NCI-H1048 (cell line): Measurements from ENCODE around the gene KDM4B.

ENCODE experiments used
- DNase-seq: peaks from one replicate; lab custom pipeline; 2025; lab: John Stamatoyannopoulos, UW

Gene KDM4B

DNA sequence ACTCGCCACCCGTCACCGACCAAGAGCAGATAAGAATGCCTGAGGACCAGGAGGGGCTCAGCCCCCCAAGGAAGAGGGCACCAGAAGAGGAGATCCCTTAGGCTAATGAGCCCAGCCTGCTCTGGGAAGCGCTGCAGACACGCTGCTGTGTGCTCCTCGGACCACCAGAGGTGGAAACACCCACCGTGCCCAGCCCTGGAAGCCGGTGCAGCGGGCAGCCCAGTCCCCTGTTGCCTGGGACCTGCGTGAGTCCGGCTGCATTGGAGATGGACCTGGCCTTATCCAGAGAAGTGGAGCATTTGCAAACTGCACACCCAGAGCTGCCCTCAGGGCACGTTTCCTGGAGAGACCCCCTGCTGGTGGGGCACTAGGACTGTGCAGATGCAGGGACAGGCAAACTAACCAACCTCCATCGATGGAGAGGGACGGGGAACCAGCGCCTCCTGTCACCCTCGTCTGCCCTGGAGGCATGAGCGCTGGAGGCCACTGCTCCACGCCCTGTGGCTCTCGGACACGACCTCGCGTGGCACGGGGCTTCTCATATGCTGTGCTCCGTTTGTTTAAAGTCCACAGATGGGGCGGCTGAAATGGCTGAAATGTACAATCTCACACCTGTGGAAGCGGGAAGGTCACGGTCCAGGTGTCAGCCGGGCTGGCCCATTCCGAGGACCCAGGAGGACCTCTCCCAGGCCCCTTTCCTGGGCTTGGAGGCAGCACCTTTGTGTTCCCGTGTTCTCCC is 153.9 kb downstream of the KDM4B start:
- DNase-seq, result no peak

DNA sequence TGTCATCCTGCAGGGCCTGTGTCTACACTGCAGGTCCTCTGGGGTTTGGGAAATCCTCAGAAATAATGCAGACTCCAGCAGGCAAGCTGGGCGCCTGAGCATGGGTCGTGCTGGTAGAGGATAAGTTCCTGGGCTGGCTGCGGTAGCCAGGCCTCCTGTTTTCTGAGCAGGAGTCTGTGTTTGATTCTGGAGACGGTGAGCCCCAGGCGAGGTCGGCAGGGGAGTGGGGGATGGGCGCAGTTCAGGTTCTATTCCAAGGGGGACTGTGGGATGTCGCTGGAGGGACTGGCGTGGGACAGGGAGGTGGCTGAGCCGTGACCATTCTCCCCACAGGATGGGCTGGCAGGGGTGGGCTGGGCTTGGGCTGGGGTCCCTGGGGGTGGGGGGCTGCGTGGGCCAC is 154.7 kb downstream of the KDM4B start:
- DNase-seq, result no peak

DNA sequence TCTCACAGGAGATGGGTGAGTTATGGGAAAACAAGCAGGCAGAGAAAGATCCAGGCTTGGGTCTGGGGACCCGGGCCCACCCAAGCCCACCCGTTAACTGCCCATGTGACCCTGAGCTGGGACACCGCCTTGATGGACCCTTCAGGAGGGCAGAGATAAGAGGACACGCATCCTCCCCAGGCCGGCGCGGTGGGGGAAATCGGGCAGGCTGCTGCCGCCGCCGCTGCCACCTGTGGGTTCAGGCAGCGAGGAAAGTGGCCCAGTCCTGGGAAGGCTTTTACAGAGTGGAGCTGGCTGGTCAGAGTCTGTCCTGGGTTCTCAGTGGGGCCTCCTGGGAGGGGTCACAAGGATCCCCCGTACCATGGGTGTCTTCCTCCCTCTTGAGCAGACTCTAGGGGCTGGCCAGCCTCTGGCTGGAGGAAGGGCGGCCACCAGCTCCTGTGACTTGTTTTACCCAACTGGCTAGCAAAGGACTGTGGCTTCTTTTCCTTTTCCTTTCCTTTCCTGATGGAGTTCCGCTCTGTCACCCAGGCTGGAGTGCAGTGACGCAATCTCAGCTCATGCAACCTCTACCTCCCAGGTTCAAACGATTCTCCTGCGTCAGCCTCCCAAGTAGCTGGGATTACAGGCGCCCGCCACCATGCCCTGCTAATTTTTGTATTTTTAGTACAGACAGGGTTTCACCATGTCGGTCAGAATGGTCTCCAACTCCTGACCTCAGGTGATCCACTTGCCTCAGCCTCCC is 155.4 kb downstream of the KDM4B start:
- DNase-seq, result no peak

DNA sequence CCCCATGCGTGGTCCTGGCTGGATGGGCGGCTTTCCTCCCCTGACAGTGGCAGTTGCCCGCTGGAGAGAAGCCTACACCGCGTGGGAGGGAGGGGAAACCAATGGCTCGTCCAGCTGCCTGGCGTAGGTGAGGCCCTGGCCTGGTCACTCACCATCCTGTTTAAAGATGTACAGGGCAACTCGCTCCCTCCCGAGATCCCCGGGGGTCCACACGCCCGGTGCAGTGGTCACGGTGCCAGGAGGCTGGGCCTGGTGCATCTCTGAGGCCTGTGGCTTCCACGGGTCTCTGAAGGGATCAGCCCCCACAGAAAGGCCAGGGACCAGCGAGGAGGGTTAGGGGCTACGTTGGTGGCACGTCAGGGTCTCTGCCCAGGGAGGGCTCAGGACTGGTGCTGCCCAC is 156.5 kb downstream of the KDM4B start:
- no peak for DNase-seq

DNA sequence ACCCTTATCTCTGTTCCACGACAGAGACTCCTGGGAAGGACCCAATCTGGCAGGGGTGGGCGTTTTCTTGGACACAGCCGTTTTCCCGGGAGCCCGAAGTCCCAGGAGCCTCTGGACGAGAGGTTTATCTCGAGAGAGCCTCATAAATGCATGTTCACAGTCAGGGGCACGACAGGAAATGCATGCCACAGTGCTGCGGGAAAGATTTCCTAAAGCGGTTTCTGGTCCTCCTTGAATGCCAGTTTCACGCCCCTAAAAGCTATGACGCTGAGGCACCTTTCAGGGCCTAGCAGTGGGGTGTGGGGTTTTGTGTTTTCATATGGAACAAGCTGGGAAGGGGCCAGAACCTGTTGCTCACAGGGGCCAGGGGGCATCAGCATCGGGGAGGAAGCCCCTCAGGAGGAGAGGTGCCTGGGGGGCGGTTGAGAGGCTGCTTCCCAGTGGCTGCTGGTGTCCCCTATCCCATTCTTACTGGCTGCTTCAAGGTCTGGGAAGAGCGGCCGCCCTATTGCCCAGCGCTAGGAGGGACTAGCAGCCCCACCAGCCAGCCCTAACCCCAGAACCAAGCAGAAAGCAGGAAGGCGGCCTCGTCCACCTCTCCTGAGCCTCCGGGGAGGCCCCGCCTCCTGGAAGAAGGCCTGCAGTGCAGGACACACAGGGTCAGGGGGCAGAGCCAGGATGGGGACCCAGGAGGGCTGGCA is 157.0 kb downstream of the KDM4B start:
- no peak for DNase-seq

DNA sequence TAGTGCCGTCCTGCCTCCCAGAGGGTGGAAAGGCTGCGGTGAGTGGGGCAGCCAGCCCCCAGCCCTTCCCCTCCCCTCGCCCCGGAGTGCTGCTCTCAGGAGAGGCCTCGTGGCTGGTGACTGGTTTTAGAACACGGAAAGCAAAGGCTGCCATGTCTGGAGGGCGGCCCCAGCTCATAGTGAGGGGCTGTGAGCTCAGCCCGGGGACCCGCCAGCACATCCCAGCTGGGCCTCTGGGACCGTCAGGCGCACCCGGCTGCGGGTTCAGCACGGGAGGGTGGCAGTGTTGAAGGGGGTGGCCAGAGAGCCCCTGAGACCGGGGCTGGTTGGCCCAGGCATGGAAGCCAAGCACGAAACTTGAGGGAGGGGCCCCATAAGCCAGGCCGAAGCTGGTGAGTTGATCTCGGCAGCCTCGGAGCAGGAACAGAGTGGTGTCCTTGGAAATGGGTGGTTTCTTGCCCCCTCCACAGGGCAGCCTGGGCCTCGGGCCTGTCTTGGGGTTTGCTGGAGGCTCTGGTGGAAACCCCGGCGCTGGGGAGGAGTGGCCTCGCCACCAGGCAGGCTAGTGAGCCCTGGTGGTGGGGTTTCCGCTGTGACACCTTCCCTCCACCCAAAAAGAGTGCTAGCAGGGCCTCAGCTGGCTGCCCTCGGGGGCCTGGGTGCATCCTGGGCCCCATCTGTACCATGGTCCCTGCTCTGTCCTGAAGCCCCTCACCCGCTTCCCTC is 157.7 kb downstream of the KDM4B start:
- DNase-seq, result no peak

DNA sequence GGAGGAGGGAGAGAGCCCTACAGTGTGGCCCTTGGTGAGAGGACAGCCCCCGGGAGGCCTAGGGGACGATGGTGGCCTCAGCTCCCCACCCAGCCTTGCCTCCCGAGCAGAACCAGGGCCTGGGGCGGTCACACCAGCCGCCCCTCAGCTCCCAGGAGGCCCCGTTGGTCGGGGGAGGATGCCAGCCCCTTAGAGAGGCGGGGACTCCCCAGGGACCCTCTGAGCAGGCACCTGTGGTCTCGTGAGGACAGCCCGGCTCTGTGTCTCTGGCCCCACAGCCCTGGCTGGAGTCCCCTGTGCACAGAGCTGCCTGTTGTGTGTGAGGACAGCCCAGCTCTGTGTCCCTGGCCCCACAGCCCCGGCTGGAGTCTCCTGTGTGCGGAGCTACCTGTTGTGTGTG is 158.8 kb downstream of the KDM4B start:
- DNase-seq, result no peak

DNA sequence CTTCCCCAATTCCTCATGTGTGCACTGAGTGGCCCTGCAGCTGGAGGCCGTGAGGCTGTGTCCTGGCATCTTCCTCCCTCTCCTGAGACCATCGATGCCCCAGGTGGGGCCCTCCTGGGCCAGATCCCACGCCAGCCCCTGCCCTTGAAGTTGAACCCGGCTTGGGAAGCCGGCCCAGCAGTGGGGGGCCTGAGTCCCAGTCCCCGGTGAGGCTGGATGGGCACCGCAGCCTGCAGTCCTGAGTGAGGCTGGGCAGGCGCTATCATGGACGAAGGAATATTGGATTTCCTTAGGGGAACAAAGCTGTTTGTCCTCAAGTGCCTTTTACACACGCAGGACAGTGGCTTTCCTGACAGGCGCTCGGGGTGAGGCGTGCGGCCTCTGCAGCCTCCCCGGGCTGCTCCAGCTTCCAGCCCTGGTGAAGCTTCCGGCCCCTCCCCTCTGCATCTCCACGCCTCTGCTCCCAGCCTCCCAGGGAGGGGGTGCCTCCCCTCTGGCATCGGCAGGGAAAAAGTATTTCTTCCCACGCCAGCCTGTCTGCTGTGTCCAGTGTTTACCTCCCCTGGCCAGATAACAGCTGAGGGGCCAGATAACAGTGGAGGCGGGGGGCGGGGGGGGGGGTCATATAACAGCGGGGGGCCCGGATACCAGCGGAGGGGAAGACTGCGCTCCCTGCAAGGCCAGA is 159.5 kb downstream of the KDM4B start:
- DNase-seq, result no peak

DNA sequence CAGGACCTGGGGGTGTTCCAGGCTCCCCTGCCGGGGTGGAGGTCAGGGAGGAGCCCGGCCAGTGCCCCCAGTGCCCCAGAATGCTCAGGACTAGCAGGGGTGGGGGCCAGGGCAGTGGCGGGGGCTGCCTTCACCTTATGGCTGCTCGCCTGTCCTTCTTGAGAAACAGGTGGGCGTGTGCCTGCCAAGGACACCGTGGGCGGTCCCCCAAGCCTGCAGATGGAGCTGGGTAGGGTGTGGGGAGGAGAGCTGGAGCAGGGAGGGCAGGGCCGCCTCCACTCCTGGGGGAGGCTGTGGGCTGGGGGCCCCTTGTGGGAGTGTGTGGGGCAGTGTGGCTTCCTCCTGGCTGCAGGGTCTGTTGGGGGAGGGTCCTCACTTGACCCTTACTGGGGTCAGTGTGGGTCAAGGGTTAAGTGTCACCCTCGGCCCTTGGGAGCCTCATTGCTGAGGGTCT is 160.1 kb downstream of the KDM4B start:
- no peak for DNase-seq

DNA sequence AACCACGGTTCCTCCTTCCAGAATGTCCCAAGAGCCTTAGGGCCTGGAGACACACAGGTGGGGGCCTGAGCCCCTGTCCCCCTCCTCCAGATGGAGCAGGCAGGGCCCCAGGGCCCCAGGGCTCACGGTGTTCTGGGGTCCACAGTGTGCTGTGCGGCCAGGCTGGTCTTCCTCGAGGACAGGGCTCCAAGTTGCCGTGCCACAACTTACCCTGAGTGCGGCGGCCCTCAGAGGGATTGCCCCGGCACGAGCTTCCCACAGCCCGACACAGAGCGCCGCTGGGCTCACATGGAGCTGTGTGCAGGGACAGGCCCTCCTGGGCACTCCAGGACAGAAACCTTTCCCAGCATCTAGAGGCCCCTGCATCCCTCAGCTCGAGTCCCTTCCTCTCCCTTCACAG is 160.8 kb downstream of the KDM4B start:
- DNase-seq, result no peak

DNA sequence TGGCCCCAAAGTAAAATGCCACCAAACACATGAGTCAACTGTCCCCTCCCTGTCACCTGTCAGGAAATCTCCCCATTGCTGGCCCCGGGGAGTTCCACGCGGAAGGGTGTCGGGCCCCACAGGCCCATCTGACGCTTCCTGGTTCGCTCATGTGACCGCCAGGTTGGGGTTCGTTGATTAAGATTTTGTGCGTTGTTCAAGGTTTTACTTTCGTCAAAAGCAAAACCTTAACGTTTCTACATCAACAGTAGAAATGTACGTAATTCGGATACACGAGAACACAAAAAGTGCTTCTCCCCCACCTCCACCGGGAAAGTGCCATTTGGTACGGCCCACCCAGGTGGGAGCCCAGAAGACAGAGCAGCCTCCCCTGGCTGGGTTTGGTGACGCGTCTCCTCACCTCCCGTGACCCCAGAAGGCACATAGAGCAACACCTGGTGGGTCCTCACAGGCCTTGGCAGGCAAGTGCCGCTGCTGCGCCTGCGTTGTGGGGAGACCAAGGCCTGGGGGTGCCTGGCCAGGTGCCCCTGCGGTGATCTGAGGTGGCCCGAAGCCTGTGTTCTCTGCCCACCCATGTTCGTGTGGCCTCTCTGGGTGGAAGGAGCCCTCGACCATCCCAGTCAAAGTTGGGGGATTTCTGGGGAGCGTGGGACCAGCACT is 161.6 kb downstream of the KDM4B start:
- DNase-seq, result no peak

DNA sequence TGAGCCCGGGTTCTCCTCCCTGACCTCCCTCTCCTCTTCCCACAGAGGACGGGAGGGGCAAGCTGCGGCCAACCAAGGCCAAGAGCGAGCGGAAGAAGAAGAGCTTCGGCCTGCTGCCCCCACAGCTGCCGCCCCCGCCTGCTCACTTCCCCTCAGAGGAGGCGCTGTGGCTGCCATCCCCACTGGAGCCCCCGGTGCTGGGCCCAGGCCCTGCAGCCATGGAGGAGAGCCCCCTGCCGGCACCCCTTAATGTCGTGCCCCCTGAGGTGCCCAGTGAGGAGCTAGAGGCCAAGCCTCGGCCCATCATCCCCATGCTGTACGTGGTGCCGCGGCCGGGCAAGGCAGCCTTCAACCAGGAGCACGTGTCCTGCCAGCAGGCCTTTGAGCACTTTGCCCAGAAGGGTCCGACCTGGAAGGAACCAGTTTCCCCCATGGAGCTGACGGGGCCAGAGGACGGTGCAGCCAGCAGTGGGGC is 162.2 kb downstream of the KDM4B start:
- DNase-seq, result no peak

DNA sequence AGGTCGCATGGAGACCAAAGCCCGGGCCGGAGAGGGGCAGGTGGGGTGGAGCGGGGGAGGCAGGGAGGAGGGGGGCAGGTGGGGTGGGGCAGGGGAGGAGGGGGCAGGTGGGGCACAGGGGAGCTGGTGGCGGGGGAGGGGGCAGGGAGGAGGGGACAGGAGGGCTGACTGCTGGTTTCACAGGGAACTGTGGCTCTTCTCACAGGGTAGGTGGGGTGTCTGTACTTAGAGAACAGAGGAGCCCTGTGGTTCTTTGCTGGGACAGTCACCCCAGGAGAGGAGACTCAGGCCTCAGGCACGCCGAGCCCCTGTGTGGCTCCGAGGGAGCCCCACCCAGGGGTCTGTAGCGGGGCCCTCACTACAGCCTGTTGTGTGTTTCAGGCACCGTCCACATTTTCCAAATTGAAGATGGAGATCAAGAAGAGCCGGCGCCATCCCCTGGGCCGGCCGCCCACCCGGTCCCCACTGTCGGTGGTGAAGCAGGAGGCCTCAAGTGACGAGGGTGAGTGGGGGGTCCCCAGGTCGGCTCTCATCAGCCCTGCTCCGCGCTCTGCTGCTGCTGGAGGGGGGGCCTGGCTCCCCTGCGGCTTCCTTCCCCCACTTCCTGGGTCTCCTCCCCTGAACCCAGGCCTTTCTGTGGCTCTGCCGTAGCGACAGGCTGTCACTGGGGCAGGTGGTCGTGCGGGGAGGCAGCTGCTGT is 162.7 kb downstream of the KDM4B start:
- DNase-seq, result no peak

DNA sequence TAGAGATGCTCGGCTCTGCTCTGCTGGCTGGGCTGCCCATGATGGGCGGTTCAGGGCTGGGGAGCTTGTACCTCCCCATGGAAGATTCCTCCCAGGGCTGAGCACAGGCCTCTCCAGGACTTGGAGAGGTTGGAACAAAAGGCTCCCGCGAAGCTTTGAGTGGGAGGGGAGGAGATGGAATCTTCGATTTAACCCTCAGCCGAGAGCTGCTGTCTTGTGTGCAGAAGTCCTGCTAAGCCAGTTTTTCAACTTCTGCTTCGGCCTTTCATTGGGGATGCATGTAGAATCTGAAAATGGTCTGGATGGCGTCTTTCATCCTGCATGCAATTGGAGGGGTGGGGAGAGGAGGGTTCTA is 163.3 kb downstream of the KDM4B start:
- no peak for DNase-seq

DNA sequence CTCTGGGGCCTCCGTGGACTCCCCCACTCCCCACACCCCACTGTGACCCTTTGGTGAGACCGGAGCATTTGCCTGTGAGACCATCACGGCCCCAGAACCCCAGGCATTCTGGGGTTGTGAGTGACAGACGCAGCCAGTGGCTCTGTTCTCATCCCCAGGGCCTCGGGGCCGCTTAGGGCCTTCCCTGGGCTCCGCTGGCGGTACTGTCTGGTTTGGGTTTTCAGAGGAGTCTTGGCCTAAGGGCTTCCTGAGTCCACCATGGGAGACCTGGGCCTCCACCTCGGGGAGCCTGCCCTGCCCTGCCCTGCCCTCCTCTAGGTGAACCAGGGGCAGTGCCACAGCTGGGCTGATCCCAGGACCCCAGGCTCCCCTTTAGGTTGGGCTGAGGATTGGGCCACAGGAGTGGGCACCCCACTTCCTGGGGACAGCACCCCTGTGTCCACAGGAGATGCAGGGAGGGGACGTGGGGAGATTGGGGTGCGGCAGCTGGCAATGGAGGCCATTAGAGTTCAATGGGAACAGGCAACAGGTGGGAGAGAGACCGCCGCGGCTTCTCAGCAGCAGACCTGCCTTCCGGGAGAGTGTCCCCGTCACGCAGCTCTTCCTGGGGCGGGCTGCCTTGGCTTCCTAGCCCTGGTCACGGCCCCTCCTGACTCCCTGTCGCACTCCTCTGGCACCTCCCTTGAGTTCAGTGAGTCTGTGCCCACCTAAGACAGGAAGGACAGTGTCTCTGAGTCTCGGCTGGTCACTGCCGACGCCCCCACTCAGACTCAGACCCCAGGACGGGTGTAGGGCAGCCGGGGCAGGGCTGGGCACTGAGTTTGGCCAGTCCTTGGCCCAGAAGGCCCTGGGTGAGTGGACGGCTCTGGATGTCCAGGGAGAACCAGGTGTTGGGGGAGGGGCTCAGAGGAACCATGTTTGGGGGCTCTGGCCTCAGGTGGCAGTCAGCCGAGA is 164.1 kb downstream of the KDM4B start:
- no peak for DNase-seq

DNA sequence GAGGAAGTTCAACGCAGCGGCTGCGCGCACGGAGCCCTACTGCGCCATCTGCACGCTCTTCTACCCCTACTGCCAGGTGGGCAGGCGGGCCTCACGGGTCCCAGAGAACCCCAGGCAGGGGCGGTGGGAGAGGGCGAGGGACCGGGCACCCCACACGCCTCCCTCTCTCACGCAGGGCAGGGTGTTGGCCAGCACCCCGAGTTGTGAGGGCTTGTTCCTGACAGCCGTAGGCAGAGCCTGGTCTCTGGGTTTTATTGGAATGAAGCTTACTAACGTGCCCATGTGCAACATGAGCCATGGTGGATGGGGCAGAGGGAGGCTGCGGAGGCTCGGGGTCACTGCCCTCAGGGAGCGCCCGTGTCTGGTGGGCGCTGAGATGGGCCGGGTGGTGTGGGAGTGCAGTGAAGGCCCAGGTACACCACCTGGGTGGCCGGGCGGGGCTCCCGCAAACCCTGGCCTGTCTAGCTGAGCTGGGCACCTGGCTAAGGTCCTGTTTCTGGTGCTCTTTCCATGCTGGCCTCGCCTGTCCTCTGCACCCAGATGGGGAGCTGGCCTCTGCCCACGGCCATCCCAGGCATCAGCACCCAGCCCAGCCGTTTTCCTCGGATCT is 165.2 kb downstream of the KDM4B start:
- DNase-seq, result no peak

DNA sequence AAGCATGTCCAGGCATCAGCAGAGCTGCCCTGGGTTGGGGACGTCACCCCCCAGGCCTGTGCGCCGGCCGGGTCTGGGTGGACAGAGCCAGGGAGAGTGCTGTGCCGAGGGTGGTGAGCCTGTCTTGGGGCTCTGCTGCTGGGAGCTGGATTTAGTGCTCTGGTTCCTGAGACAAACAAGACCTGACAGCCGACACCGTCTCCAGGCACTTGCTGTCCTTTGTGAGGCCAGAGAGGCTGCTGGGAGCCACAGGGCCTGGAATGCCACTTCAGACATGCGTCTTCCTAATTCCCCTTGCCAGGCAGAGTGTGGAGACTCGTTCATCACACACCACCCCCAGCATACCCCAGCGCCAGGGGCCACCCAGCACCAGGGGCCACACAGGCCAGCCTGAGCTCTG is 165.8 kb downstream of the KDM4B start:
- no peak for DNase-seq

DNA sequence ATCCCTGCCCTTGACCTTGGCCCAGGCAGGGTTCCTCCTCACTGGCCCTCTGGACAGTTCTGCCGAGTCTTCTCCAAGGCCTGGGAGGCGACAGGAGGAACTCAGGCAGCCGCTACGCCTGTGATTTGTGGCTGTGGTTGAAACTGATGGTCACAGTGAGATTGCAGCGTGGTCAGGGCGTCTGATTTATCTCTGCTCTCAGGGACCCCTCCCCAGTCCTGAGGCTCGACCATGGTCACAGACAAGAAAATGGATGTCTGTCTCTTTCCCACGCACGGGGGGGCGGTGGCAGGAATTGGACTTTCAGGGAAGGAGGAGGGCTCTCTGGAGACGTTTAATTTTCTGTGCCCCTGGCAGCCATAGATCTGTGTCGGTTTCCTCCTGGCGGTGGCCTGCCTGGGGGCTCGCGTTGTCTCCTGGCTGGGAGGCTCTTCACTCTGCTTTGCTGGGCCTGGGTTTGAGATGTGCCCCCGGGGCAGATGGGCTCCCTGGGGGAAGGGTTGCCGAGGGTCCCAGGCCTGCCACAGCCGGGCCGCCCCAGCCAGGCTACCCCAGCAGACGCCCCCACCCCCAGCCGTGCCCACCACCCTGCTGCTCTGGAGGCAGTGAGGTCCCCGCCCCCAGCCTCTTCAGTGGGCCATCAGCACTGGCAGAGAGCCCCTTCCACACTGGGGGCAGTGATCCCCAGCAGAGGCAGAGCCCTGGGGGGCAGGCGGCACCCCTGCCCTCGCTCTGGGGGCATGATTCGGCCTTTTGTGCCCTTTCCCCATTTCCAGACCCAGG is 167.4 kb downstream of the KDM4B start:
- no peak for DNase-seq
